Activated T-helper 1 cell treated with Interleukin-2 at 50 U/mL for 16 hours (primary cell): Measurements from ENCODE around the gene CTNNA3.

Experiments
- DNase-seq: peaks from one replicate; pipeline ENCODE4 v3.0.0-alpha.2; 2020; ENCODE audit warnings: low read depth

The CTNNA3 gene

DNA sequence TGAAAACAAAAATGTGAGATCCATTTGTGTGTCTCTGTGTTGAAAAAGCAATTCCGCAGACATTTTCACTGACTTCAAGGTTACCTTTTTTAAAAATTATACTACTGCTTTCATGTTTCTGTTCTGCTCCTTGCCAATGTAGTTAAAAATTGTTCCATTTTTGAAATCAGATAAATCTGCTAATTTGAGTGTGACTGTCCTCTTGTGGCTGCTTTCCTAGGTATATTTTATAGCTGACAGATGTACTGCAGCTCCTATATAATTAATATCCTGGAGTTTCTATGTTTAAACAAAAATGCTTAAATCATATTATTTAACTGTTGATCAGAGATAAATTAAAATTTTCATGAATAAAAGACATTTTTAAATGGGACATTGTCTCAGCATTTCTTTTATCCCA is 947.8 kb downstream of the CTNNA3 start:
- no peak for DNase-seq

DNA sequence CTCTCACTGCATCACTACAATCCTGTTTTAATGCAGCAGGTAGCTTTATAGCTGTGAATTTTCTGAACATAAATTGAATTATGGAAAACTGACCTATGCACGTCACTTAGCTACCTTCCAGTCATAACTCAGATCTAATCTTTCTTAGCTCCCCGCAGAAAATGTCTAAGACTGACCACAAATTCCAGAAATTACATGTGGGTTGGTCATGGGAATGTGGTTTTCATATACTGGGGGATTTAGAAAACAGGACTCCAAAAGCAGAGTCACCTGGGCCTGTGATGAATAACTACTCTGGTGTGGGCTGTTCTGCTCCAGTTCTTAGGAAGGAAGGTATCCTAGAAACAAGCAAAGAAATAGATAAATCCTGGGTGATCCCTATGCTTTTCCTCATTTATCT is 948.5 kb downstream of the CTNNA3 start:
- no peak for DNase-seq

DNA sequence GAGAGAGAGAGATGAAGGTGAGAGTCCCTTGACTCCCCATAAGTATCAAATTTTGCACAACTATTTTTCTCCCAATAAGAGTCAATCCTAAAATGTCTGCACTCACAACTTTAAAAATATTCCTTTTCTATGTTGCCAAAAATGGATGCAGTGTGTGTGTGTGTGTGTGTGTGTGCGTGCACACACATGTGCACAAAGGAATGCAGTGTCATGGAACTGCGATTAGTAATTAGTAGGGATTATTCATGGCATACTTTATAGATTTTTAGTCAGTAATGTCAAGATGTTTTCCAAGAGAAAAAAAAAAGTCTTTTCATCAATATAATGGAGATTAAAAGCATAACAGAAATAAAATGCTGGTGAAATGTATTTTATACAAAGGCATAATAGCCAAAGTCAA is 949.3 kb downstream of the CTNNA3 start:
- DNase-seq: no peak

DNA sequence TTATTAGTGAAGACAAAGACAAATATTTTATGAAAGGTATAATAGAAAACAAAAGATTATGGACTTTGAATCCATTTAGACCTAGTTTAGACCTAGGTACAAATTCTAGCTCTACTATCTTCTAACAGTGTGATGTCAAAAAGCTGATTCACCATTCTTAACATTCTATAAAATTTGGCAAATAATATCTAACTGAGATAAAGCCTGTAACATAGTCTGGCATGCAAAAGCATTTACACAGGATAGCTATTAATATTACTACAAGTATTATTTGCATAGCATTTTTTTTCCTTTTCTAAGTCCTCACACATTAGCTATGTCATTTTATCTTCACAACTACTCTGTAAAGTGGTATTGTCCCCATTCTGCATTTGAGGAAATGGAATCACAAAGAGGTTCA is 949.7 kb downstream of the CTNNA3 start:
- DNase-seq: no peak

DNA sequence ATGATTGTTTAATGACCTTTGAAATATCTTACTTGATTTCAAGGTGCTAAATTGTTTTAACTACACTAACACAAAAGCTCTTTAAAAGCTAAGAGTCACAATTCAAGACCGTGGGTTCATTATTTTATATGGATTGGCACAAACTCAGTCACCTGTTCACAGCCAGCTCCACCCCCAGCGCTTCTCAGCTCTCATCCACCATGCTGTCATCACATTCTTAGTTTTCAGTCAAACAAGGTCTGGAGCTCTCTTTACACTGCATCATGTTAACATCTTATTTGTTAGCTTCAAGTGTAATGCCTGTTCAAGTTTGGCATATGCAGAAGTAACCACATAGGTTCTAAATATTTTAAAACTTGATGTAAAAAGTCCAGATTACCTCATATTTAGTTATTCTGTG is 951.1 kb downstream of the CTNNA3 start:
- no peak for DNase-seq

DNA sequence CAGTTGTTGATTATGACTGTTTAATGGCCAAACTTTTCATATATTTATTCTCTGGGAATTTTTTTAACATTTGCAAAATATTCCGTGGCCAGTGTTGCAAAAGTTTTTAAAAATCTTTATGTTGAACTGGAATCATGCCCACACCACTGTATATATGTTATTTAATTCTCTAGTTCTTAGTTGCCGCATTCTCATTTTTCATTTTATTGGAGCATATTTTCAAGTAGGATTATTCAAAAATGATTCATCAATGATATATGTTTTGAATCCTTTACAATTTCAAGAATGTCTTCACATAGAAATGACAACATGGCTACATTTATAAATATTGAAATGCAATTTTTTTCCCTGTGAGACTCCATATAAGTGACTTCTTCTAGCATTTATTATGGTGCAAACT is 958.8 kb downstream of the CTNNA3 start:
- no peak for DNase-seq

DNA sequence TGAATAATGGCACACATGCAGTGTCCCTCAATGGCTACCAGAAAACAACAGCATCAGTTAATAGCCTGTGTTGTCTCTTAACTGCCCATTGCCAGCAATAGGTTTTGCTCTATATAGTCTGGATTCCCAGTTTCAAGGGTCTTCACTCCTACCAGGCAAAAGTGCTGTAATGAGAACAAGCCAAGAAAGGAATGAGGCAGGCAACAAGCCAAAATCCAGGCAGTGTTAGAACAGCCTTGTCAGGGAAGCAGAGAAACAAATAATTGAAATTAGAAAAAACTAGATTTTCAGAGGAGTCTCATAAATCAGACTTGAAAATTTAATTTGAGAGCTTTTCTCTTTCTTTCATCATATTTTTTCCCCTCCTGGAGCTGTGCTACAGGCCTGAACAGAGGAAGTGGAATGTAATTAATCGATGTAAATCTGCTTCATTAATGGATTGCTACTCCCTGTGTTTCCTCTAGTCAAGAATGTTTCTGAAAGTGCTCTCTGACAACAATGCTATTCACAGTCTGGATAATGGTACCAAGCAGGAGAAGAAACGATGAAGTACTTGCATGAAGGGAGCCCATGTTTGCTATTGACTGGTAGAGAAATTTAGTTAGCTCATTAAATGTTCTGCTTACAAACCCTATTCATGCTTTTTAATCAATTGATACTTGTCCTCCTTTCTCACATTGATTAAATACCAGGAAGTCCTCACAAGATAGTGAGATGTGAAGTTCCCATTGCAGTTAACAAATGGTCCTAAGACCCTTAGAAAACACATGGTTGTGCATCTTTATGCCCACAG is 972.2 kb downstream of the CTNNA3 start:
- no peak for DNase-seq

DNA sequence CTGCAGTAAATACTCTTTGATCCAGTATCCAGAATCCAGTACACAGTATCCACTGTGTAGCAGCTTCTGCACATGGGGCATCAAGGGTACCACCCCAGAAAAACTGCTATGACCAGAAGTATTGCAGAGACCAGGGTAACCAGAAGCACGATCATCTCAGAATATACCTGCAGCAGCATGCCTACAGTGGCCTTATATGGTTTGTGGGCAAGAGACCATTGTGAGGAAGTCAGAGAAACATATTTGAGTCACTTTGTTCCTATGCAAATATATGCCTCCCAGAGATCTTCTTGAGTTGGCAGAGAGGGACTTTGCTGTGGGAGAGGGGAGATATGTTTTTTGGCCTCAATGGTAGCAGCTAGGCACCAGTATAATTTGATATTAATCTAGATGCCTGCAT is 976.5 kb downstream of the CTNNA3 start:
- DNase-seq: no peak

DNA sequence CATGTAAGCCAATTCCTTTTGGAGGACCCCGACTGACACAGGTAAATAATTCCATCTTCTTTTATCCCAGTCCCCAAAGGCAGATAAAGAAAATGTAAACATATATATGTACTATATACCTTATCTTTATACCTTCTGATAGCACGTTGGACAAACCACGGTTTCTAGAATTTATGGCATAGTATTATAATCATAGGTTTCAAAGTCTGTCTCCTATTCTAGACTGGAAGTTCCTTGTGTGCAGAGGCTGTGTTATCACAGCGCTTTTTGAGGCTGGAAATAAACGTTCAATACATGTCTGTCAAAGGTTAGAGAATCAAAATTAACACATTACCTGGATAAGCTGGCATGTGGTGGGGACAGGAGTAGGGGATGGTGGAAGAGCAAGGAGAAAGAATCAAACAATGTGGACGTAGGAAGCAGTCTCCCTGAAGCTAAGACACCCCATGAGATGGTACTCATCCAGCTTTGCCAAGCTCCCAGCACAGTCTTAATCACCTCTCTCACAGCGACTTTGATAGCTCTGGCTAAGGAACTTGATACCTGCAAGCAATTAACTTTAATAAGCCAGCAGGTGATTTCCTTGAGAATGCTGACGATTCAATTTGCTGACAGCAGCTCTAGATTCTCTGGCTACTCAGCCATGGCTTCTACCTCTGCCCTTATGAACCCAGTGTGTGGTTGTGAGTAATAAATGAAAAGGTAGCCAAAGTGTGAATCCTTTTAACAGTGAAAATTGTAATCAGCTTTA is 978.6 kb downstream of the CTNNA3 start:
- no peak for DNase-seq

DNA sequence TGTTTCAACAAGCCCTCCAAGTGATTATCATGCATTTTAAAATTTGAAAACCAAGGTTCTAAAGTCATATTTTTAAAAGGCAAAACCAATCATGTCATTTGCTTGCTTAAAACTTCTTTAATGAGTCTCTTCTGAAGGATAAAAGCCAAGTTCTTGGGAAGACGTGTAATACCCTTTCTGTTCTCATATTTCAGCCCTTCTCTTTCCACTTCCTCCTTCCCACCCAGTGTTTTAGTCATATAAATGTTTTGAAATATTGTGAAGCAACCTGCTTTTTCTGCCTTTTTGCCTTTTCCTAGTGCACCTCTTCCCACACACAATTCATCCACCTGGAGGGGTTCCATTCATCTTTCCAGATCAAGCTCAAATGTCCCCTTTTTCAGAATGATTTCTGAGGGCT is 981.3 kb downstream of the CTNNA3 start:
- DNase-seq: no peak

DNA sequence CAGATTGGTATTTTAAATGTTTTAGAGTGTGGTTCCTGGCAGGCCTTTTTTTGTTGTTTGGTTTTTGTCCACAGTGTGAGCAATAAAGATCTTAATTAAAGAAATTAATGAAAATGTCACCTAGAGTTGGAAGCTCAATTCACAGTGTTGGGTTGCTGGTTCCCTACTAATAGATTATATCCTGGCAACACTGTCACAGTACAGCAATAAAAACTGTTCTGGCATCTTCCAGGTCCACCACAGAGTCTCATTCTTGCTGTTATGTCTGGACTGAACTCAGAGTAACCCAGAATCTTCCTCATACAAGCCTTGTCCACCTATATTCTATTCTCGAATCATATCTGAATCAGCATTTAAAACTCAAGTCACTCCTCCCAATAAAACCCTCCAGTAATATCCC is 982.6 kb downstream of the CTNNA3 start:
- no peak for DNase-seq

DNA sequence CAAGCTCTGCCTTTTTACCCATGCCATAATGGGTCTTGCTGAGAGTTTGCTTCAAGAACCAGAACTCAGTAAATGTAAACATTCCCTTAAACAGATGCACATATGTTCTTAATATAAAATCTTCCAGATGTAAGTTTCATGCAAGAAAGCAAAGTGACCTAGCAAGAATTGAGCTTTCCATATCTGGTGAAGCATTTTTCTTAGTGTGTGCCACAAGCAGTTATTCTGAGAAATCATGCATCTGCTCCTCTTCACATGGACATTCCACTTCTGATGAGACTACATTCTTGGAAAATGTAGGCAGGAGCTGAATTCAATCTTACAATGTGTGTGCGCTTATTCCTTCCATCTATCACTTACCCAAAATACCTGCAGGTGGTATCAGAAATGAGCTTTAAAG is 997.9 kb downstream of the CTNNA3 start:
- DNase-seq: no peak

DNA sequence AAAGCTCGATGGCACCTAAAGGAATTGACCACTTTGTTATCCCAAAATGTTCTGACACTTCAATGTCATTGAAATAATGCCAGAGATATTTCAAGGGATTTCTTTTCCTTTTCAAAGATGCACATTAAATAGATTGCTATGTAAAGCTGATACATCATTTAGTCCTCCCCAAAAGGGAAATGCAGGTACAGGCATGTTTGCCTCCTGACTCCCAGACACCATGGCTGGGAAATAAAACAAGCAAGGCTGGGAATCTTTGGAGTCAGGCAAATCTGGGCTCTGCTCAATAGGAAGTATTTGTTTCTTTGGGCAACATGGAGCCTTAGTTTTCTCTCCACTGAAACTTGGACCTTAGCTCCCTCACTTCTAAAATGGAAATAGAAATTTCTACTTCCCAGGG is 1000.9 kb downstream of the CTNNA3 start:
- DNase-seq: no peak

DNA sequence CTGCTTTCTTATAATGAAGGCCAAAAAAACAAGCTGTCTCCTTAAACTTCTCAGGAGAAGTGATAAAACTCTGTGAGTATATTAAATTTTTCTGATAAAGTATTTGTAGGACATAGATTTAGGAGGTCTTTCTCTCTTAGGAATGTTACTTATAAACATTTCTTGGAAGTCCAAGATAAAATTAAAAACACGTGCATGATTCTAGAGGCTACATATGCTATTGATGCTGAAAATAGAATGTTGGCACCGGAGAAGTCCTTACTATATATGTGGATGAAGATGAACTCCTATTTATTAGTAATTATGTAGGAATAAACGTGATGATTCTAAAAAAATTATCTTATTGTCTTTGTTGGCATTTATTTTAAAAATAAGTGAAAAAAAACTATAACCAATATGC is 1011.4 kb downstream of the CTNNA3 start:
- no peak for DNase-seq

DNA sequence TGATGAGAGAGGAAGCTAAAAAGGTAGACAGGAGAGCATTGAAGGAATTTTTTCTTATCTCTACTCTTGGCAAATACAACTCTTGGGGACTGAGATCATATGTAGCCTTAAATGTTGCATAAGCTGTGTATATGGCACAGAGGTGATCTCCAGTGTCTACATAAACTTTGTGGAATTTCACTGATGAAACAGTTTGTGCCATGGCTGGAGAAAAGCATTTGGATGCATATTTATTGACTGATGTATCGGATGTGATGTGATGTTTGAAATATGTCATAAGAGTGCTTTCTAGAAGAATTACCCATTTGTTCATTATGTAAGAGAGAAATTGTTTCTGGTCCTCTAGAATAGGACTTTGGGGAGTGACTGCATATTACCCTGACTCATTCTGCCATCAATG is 1015.1 kb downstream of the CTNNA3 start:
- no peak for DNase-seq

DNA sequence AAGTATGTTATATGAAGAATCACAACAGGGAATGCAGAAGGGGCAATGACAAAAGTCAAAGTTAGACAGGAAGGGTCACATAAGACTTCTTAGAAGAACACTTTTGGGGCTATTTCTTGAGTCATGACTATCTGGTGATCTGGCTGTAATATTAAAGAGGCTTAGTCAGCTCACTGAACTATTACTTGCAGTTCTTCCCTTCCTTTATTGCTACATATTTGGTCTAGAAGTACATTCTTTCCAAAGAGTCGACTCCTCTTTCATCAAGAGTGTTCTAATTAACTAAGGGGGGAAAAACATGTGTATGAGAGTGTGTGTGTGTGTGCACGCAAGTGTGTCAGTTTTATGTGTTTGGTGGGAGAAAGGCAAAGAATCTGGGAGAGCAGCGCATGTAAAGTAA is 1017.5 kb downstream of the CTNNA3 start:
- DNase-seq: no peak

DNA sequence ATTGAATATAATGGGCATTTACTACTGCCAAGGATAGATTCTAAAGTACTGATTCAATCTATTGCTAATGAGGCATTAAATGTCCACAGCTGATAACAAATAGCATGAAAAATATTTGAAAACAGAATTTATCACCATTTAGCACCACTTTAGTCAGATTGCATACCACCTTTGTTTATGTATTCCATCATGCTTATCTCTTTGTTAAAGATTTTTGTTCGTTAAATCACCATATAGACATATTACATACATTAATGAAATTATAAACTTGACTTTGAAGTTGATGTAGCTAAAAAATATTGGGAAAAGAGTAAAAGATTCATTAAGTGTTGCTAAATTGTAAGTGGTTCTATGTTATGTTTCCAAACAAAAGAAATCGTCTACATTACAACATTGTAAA is 1022.9 kb downstream of the CTNNA3 start:
- DNase-seq: no peak

DNA sequence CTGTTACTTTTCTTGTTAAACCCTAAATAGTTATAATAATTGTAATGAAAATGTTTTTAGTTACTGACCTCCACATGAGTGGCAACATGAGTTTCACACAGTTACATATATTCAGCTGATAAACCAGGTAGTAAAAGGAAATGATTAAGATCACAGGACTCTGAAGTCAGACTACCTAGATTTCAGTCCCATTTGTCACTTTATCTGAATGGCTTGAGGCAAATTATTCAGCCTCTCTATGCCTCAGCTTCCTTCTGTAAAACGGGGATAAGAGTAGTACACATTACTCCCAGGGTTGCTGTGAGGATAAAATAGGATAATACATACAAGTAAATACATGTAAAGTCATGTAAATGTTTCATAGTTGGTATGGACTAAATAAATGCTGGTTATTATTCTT is 1024.4 kb downstream of the CTNNA3 start:
- no peak for DNase-seq

DNA sequence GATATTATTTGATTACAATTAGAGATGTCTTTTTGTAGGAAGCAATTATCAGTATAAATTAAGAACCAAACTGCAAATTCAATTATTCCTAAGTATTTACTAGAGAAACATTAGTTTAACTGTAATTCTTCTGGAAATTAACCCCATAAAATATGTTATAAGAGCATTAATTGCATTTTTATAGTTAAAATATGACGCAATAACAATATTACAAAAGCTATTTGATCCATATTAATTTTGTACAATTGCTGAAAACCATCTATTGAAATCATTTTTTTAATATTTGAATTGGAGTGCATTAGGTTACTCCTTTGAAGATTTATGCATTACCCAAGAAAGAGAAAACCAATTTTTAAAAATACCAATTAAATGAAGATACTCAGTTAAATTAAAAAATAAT is 1024.9 kb downstream of the CTNNA3 start:
- DNase-seq: no peak

DNA sequence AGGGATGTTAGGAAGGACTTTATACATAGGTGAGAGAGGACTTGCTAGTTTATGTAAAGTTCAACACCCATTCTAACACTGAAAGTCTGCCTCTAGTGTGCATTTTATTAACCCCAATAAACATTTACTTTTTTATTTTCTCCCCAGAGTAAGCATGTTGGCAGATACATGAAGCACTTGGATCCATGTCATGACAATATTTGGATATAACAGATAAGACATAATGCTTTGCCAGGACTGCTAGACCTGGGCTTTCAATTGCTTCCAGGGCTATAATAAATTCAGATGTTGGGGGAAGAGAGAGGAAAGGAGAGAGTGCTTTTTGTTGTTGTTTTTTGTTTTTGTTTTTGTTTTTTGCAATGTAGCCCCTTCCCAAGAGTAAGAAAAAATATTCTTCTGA is 1039.5 kb downstream of the CTNNA3 start:
- no peak for DNase-seq

DNA sequence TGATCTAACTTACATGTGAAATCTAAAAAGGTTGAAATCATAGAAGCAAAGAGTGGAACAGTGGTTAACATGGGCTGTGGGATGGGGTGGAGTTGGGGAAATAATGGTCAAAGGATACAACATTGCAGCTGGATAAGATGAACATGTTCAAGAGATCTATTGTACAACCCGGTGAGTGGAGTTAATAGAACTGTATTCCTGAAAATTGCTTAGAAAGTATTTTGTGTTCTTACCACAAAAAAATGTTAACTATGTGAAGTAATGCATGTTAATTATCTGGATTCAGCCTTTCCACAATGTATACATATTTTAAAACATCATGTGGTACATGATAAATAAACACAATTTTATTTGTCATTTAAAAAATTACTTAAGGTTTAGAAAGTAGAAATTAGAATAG is 1041.1 kb downstream of the CTNNA3 start:
- DNase-seq: no peak

DNA sequence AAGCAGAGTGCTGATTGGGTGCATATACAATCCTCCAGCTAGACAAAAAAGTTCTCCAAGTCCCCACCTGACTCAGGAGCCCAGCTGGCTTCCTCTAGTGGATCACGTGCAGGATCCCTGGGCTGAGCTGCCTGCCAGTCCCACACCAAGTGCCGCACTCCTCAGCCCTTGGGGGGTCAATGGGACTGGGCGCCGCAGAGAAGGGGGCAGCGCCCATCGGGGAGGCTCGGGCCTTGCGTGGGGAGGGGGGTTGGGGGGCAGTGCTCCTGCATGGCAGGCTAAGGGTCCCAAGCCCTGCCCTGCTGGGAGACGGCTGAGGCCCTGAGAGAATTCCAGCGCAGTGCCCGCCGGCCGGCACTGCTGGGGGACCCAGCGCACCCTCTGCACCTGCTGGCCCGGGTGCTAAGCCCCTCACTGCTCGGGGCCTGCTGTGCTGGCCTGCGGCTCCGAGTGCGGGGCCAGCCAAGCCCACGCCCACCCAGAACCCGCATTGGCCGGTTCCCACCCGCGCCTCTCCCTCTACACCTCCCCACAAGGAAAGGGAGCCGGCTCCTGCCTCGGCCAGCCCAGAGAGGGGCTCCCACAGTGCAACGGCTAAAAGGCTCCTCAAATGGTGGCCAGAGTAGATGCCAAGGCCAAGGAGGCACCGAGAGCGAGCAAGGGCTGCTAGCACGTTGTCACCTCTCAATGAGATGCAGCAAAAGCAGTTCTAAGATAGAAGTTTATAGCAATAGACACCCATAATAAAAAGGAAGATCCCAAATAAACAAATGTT is 1044.5 kb downstream of the CTNNA3 start:
- no peak for DNase-seq

DNA sequence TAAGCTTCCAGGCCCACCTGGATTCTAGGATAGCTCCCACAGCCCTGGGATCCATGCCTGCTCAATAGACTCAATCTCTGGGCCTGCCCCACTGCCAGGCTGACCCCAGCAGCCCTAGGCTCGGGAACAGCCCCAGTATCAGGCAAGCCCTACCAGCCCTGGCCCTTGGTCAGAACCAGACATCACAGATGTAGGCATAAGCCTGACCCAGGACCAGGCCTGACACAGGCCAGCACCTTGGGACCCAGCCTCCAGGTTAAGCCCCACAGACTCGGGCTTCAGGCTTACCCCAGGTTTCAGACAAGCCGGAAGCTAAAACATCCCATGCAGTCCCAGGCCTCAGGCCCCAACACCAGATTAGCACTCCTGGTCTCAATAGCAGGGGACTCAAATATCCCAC is 1046.4 kb downstream of the CTNNA3 start:
- DNase-seq: no peak
